HG02642 (cell line): ENCODE measurements around the gene CLASP2.
"Not testable (repeated sequence)": the region's sequence is repeated elsewhere in the genome, so short reads cannot be mapped to it uniquely, and the experiment has no call there.

Experiments
- ATAC-seq: cut with Tn5 transposase; IDR thresholded peaks from one replicate; pipeline ENCODE4 v1.9.1; 2021; ENCODE audit warnings: mild to moderate bottlenecking; ENCODE audit not compliant: unreplicated experiment, poor library complexity

Gene CLASP2

DNA sequence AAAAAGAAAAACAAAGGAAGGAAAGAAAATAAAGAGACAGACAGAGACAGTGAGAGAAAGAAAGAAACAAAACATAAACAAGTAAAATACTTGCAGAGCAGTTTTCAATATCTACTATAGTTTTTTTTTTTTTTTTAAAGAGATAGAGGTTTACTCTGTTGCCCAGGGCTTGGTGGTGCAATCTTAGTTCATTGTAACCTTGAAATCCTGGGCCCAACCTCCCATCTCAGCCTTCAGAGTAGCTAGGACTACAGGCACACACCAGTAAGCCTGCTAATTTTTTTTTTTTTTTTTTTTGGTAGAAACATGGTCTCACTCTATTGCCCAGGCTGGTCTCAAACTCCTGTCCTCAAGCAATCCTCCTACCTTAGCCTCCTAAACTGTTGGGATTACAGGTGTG is 23.1 kb downstream of the CLASP2 start:
- ATAC-seq = no peak

DNA sequence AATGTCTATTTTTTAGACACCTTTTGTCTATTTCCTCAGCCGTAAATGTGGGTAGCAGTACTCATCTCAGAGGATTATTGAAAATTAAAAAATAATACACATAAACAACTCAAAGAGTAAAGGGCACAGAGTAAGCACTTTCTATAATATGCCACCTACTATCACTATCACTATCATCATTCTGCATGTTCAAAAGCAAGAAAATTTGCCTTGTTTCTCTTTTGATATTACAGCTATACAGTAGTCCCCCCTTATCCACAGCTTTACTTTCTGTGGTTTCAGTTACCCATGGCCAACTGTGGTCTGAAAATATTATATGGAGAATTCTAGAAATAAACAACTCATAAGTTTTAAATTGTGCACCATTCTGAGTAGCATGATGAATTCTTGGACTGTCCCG is 27.7 kb downstream of the CLASP2 start:
- ATAC-seq = no peak

DNA sequence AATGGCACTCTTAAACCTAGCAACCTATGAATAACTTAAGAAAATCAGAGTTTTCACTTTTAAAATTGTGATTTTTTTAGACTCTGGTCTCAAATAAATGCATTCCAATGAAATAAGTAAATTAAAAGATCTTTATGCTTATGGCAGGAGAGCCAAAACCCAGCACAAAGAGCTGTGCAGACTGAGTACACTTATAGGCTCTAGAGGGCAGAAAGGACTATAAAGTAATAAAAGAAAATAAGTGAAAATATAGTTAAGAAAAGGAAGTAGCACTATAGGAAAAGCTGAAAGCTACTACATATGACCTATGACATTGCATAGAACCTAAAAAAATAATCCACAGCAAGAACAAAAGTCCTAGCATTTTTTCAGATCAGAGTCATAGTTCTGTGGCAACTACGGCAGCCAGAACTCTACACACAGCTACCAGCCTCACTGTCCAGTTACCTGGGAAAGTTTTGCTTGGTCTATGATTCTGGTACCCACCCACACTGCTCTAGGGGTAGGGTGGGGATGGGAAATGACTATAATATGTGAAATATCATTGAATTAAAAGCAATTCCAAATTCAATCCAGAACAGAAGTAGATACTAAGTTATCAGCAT is 30.5 kb downstream of the CLASP2 start:
- no peak for ATAC-seq

DNA sequence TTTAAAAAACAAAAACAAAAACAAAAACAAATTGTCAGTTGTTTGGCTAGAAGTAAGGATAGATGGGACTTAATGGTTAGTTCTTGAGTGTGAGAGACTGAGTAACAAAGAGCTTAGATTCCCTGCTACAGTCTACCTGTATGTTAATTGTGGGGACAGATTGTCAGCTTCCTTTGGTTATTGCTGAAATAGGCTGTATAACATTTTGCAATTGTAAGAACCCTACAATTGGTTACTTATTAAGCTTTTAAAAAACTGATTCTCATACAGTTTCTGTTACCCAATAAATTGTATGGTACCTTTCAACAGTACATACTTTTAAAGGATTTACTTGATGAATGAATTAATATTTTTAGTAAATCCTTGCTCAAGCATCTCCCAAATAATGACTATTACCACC is 35.3 kb downstream of the CLASP2 start:
- no peak for ATAC-seq

DNA sequence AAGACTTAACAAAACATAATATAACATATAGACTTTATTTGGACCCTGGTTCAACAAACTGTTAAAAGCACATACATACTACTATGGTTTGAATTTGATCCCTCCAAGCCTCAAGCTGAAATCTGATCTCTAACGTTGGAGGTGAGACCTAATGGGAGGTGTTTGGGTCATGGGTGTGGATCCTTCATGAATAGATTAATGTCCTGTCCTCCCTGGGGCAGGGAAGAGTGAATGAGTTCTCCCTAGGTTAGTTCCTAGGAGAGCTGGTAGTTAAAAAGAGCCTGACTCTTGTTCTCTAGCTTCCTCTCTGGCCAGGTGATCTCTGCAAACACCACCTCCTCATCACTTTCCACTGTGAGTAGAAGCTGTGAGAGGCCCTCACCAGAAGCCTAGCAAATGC is 36.4 kb downstream of the CLASP2 start:
- ATAC-seq = no peak

DNA sequence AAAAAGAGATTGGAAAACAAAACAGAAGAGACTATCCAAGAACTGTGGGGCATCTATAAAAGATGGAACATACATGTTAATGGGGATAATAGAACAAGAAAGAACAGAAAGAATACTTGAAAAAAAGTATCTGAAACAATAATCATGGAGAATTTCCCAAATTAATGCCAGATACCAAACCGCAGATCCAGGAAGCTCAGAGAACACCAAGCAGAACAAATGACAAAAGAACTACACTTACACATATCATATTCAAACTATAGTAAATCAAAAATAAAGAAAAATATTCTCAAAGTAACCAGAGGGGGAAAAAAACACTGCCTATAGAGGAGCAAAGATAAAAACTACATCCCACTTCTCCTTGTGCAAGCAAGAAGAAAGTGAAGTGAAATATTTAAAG is 40.0 kb downstream of the CLASP2 start:
- no peak for ATAC-seq

DNA sequence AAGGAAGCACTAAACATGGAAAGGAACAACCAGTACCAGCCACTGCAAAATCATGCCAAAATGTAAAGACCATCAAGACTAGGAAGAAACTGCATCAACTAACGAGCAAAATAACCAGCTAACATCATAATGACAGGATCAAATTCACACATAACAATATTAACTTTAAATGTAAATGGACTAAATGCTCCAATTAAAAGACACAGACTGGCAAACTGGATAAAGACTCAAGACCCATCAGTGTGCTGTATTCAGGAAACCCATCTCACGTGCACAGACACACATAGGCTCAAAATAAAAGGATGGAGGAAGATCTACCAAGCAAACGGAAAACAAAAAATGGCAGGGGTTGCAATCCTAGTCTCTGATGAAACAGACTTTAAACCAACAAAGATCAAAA is 44.6 kb downstream of the CLASP2 start:
- not testable (repeated sequence) for ATAC-seq

DNA sequence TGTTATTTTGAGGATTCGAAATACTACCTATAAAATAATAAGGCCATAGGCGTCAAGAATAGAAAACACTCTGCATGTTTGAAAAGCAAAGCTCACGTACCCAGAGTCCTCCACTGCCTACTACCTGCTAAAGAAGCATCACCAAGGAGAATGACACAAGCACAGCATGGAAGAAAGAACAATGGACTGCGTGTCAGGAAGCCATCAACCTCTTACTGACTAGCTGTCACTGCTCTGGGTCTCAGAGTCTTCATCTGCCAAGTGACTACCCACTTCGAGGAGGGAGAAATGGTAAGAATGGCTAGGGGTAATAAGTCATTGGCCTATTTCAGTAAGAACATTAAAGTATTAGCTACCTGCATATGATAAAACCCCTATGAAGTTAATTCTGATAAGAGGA is 49.4 kb downstream of the CLASP2 start:
- ATAC-seq = no peak

DNA sequence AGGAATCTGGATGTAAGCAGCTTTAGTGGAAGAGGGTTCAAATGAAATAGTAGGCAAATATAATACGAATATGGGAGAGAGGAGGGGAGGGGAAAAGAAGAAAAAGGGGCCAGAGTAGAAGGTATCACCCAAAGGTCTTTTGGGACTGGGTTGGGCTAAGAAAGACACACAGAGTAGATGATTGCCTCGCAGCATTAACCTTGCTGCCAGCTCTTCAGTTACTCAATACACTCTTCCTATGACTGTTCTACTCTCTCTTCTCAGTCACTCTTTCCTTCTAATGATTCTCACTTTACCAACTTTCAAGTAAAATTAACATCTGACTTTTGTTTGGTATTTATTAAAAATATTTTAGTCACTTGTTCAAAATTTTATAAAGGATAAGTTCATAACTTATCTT is 52.8 kb downstream of the CLASP2 start:
- no peak for ATAC-seq

DNA sequence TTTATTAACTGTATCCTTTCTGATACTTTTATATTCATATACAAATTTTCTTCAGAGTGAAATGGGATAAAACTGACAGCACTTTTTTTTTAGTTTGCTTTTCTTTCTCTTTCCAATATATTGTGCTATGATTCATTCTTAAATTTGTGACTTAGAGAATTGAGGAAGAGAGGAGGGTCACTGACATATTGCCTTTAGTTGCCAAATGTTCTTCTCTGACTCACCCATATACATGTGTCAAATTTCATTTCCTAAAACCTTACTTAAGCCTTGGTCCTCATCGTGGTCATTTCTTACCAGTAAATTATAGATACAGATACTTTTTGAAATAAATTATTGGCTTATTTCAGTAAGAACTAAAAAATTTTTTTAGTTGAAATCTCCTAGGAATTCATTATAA is 53.9 kb downstream of the CLASP2 start:
- ATAC-seq = no peak

DNA sequence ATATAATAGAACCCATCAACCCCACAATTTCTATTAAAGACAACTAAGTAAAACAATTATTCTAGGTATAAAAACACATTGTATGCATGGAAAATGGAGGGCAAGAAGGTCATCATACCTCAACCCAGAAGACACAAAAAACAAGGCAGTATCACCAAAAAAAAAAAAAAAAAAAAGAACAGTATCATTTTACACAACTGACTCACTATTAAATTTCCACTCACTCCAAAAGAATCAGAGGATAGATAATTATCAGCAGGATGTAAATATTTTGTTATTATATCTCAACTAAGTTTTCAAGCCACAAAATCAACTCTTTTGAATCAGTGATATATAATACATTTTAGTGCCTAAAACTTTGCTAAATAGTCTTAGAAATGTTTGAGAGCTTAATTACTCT is 55.0 kb downstream of the CLASP2 start:
- no peak for ATAC-seq

DNA sequence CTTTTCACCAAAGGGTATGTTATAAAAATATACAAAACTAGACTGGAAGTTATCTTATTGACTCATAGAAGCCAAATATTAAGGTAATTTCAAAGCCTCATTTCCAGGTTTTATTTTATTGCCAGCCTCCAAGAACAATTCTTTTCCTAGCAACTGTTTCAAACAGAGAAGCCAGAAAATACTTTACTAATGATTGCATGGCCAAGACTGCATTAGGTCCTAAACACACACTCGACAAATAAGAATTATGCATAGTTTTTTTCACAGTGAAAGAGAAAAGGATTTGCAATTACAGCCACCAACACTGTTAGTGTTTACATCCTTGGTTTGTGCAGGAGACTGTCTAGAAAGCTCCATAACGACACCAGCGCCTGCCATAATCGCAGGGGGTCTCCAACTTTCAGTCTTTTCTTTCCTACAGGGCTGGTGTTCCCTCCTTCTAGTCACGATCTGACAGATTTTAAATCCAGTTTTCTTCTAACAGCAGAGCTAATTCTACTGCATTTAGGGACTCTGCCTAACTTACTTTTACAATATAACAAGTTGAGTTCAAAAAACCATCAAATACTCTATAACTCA is 58.1 kb downstream of the CLASP2 start:
- no peak for ATAC-seq

DNA sequence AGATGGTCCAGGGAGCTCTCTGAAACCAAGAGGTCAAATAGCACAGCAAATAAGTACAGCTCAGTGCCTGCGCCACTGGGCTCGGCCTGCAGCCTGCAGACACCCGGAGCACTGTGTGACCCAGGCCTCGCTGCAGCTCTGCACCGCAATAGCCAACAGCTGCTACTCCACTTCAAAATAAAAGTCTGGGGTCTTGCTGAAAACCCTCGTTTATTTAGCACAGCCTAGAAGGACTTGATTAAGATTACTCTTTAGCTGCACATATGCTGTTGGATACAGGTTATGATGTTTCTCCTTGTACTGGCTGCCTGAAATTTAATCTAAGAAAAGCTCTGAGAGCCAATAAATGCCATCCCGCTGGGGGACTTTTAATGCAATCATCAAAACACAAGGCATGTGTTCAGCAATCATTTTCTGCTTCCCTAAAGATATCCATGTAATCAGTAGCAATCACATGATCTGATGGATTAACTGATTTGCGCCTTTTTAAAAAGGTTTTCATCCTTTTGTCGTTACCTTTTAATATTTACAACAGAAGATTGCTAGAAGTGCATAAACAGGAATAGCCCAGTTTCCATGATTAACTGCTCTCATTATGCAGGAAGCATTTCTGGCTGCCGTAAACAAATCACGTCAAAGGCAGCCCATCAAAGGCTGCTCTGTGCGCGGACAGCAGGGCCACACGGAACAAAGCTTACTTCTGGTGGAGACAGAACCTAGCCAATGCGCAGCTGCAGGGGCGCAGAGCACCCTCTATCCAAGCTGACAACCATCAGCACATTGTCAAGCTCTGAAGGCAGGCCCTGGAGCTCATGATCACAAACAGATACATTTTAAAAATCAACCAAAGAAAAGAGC is 58.8 kb downstream of the CLASP2 start:
- peak; percentile 92 for ATAC-seq

DNA sequence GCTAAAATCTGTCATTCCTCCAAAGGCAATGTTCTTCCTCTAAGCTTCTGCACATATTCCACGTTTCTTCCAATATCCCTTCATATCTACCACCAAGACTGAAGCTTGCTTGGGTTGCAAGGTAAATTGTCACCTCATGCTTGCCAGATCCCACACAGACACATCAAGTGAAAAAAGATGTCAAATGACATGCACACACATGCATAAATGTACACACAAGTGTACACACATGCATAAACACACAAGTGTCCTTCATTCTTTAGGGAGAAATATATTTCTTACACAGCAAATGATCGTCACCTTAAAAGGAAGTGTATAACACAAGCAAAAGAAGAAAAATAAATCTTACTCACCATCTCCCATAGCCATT is 59.4 kb downstream of the CLASP2 start:
- no peak for ATAC-seq

DNA sequence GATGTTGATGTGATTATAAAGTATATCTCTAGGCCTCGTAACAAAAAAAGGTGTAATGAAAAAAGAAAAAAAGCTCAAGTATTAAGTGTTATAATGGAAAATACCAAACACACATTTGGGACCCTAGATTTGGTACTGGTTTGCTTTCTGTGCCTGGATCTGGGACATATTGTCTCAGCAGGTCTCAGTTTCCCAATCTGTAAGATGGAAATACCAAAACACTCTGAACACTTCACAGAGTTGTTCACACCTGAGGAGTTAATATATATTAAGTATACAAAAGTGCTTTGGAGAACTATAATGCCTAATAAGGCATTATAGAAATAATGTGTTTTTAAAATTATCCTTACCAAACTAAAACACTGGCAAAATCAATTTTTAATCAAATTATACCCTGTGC is 60.0 kb downstream of the CLASP2 start:
- ATAC-seq = no peak

DNA sequence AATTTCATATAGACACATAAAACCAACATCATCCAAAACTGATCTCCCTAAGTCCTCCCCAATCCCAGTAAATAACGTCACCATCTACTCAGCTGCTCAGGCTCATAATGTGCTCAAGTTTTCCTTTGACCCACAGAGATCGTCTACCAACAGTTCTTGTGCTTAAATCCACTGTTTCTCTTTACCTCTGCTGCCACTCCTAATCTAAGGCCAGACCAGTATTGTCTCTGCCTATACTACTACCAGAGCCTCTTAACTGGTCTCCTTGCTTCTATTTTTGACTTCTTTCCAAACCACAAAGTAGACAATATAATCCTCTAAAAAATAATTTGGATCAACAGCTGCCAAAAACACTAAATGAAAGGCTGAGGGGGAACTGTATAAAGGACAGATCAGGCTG is 65.3 kb downstream of the CLASP2 start:
- ATAC-seq = no peak

DNA sequence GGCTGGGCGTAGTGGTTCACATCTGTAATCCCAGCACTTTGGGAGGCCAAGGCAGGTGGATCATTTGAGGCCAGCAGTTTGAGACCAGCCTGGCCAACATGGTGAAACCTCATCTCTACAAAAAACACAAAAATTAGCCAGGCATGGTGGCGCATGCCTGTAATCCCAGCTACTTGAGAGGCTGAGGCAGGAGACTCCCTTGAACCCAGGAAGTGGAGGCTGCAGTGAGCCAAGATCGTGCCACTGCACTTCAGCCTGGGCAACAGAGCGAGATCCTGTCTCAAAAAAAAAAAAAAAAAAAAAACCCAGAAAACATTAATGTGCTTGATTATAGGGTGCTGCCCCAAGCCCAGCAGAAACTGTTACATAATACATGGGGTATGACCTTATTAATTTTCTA is 67.0 kb downstream of the CLASP2 start:
- not testable (repeated sequence) for ATAC-seq

DNA sequence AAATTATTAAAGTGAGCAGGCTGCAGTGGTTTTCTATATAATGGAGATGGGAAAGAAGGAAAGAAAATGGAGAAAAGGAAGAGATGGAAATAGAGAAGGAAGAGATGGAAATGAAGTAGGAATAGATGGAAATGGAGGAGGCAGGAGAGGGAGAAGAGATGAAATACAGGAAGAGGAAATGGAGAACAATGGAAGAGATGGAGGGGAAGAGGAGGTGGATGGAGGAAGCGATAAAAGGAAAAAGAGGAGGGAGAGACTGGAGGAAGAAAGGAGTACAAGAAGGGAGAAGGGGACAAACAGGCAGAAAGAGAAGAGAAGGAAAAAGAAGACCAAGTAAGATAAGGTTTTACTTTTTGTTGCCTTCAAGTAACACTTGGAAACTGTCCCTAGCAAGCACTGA is 67.6 kb downstream of the CLASP2 start:
- ATAC-seq = no peak

DNA sequence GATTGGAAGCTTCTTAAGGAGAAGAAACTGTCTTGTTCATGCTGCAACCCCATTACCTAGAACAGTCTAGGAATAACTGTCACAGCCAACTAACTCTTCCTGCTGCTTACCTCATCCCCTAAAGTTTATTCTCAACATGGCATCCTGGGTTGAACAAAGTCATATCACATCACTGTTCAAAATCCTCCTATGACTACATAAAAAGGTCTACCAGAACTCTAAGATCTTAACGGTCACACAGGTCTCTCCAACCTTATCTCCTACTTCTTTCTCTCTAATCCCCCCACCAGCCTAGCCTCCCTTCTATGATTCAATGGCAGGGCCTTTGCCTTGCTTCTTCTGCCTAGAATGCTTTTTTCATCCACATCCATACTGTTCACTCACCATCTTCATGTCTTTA is 69.3 kb downstream of the CLASP2 start:
- no peak for ATAC-seq

DNA sequence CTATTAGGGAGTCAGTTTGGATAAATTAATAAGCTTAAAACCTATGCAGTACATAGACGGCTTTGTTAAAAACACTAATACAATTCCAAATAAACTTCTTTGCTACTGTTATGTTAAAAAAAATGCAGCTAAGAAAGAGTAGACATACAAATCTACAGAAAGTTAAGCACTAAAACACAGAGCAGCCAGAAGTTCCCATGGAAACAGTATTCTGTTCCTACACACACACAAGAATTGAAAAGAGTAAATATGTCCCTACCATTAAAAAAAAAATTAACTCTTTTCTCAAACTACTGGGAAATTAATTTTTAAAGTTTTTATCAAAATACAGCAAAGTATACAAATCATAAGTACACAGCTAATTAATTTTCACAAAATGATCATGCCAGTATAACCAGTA is 71.6 kb downstream of the CLASP2 start:
- no peak for ATAC-seq

DNA sequence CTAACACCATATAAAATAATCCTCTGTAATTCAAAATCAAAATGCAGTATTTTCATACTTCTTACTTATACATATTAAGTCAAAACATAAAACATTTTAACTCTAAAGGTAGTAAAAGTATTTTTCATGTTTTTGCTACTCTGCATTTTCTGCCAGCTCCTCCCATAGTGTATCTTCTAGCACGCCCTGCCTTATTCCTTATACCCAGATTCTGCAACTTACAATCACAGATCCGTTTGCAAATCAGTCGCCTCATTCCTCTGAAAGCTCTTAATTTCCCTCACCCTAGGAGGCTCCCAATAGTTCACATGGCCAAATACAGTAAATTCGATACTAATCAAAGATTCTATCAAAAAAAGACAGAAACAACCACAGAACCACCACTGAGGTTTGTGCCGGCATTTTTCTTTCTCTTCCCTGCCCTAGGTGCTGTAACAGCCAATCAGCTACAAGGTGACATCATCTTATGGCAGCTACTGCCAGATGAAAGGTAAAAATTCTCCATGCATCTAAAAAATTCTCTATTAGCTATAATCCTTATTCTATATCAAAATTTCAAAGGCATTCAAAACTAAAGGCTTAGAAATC is 72.9 kb downstream of the CLASP2 start:
- ATAC-seq = no peak
